B cell (primary cell): ENCODE results near the gene NR3C2. TPM values are rescaled to one million over a fixed set of nuclear protein-coding genes. Genes with fewer than 3 reads are reported as not detected.

Experiments used
- ATAC-seq: fragments of 200-7000 bp; cut with Tn5 transposase; one replicate; pipeline ENCODE4 v1.10.0; 2021; ENCODE audit warnings: low read depth, mild to moderate bottlenecking, moderate number of reproducible peaks, moderate library complexity
- CTCF ChIA-PET: fragments of 350-600 bp; sonication (Branson Sonifier 250); formaldehyde crosslinking; loops from one replicate; lab custom pipeline; 2021; ENCODE audit warnings: antibody characterized with exemption, inconsistent platforms; lab: Charles Lee
- POLR2A ChIA-PET: fragments of 350-600 bp; sonication (Branson Sonifier 250); formaldehyde crosslinking; loops from one replicate; lab custom pipeline; 2021; ENCODE audit warnings: antibody characterized with exemption; lab: Charles Lee
- DNase-seq: peaks from one replicate; pipeline ENCODE4 v3.0.0; 2013
- H2AFZ ChIP-seq: 2 replicates; pipeline ENCODE4 v1.6.1; 2012; ENCODE audit warnings: mild to moderate bottlenecking, low read depth, low read length; ENCODE audit not compliant: insufficient read depth, poor library complexity, severe bottlenecking
- H3K27ac ChIP-seq, 2 donors: 1 replicate in 1 of 2; 2 replicates in 1 of 2; pipeline ENCODE4 v1.5.1; 2012 to 2013; ENCODE audit warnings: low read length in 2 of 2, mild to moderate bottlenecking in 2 of 2, moderate library complexity in 1 of 2
- H3K27me3 ChIP-seq, 4 experiments: fragments of 200-600 bp in 1 of 4; sonication (generic) in 1 of 4; replicated peaks in 1 of 4; 1 replicate in 2 of 4; 2 replicates in 2 of 4; pipeline versions ENCODE4 v1.6.1 to v1.7.0; 2013 to 2016; ENCODE audit warnings: low read length in 3 of 4, mild to moderate bottlenecking in 2 of 4, mixed read lengths in 1 of 4, moderate library complexity in 1 of 4; ENCODE audit not compliant: insufficient read depth in 4 of 4, control insufficient read depth in 3 of 4; ENCODE audit errors: control extremely low read depth in 1 of 4
- H3K36me3 ChIP-seq, 2 experiments: replicated peaks in 1 of 2; 1 replicate in 1 of 2; 2 replicates in 1 of 2; pipeline versions ENCODE4 v1.6.1 to v1.7.1; 2013; ENCODE audit warnings: low read length in 1 of 2; ENCODE audit not compliant: insufficient read depth in 2 of 2, control insufficient read depth in 1 of 2; ENCODE audit errors: control extremely low read depth in 1 of 2, extremely low read depth in 1 of 2
- H3K4me1 ChIP-seq, 2 donors: fragments of 200-600 bp in 1 of 2; sonication (generic) in 1 of 2; 1 replicate in 1 of 2; 2 replicates in 1 of 2; pipeline versions ENCODE4 v1.5.1 to v1.6.1; 2013 to 2017; ENCODE audit warnings: low read length in 2 of 2; ENCODE audit not compliant: control insufficient read depth in 2 of 2, insufficient read depth in 2 of 2
- H3K4me2 ChIP-seq: replicated peaks from 2 replicates; pipeline ENCODE3; 2012; ENCODE audit warnings: mild to moderate bottlenecking, low read depth, low read length; ENCODE audit not compliant: poor library complexity, severe bottlenecking
- H3K4me3 ChIP-seq, 5 experiments: fragments of 200-600 bp in 1 of 5; sonication (generic) in 1 of 5; 1 replicate in 3 of 5; 2 replicates in 2 of 5; pipeline versions ENCODE4 v1.5.1 to v1.7.0; 2011 to 2016; ENCODE audit warnings: low read length in 4 of 5, mild to moderate bottlenecking in 4 of 5, low read depth in 2 of 5, control low read depth in 1 of 5, moderate library complexity in 1 of 5; ENCODE audit not compliant: insufficient read depth in 1 of 5; ENCODE audit errors: control extremely low read depth in 1 of 5, extremely low read depth in 1 of 5
- H3K79me2 ChIP-seq: fragments of 200-600 bp; sonication (generic); one replicate; pipeline ENCODE4 v1.6.0; 2016; ENCODE audit warnings: low read length; ENCODE audit not compliant: control insufficient read depth, insufficient read depth
- H3K9ac ChIP-seq: fragments of 200-600 bp; sonication (generic); 2 replicates; pipeline ENCODE4 v1.6.1; 2017; ENCODE audit warnings: mild to moderate bottlenecking, low read length, moderate library complexity
- H3K9me3 ChIP-seq, 3 donors: one replicate each; pipeline versions ENCODE4 v1.6.1 to v1.7.1; 2013; ENCODE audit warnings: low read length in 2 of 3; ENCODE audit not compliant: control insufficient read depth in 2 of 3, insufficient read depth in 1 of 3; ENCODE audit errors: control extremely low read depth in 1 of 3
- H4K20me1 ChIP-seq: 2 replicates; pipeline ENCODE4 v1.6.0; 2012; ENCODE audit warnings: mild to moderate bottlenecking, low read length; ENCODE audit not compliant: insufficient read depth, control insufficient read depth, poor library complexity, severe bottlenecking
- H3K27ac Mint-ChIP-seq: one replicate; pipeline ENCODE4 v1.8.0; 2021; ENCODE audit warnings: mixed read lengths
- H3K27me3 Mint-ChIP-seq: one replicate; pipeline ENCODE4 v1.8.0; 2021; ENCODE audit warnings: mixed read lengths
- H3K4me1 Mint-ChIP-seq: one replicate; pipeline ENCODE4 v1.8.0; 2021; ENCODE audit warnings: mixed read lengths
- H3K4me3 Mint-ChIP-seq: one replicate; pipeline ENCODE4 v1.8.0; 2021; ENCODE audit warnings: mixed read lengths
- H3K9me3 Mint-ChIP-seq: one replicate; pipeline ENCODE4 v1.8.0; 2022; ENCODE audit warnings: mixed read lengths; ENCODE audit not compliant: insufficient read depth
- EZH2 ChIP-seq: IDR thresholded peaks from 2 replicates; pipeline ENCODE4 v1.6.1; 2012; ENCODE audit warnings: borderline replicate concordance, low read depth, mild to moderate bottlenecking, moderate library complexity, low read length; ENCODE audit not compliant: insufficient read depth, poor library complexity, severe bottlenecking
- WGBS: methylation state at CpG from one replicate; pipeline ENCODE4 v1.1.5; 2013; ENCODE audit warnings: missing lambda C conversion rate; ENCODE audit not compliant: insufficient coverage; 5-methylcytosine and 5-hydroxymethylcytosine counted together
- intact Hi-C: fragments of 100-400 bp; cut with micrococcal nuclease; formaldehyde crosslinking; loops from one replicate; pipeline ENCODE4 v1.10.0; 2022
- polyA plus RNA-seq: library from polyadenylated mRNA; depleted of rRNA; stranded (reverse); fragments of >200 nt; gene quantifications from 2 replicates; pipeline ENCODE4 v1.2.3, GENCODE V29; 2012
- total RNA-seq, 2 donors: library from RNA; stranded (reverse); fragments of 120-200 nt in 1 of 2; gene quantifications; 1 replicate in 1 of 2; 2 replicates in 1 of 2; pipeline versions ENCODE4 v1.2.3 to v1.2.4, GENCODE V29; 2013 to 2022
- TF ChIP-seq, protein P1 (sequence below): fragments of 200-600 bp; IDR thresholded peaks from one replicate; pipeline ENCODE4 v1.8.0; 2022; ENCODE audit warnings: antibody characterized with exemption, mild to moderate bottlenecking

Gene NR3C2
- total and polyA plus RNA-seq, 2 donors (not counting 1 experiment from before 2014, with no cell fraction given): 6.7 to 19.3 TPM

DNA sequence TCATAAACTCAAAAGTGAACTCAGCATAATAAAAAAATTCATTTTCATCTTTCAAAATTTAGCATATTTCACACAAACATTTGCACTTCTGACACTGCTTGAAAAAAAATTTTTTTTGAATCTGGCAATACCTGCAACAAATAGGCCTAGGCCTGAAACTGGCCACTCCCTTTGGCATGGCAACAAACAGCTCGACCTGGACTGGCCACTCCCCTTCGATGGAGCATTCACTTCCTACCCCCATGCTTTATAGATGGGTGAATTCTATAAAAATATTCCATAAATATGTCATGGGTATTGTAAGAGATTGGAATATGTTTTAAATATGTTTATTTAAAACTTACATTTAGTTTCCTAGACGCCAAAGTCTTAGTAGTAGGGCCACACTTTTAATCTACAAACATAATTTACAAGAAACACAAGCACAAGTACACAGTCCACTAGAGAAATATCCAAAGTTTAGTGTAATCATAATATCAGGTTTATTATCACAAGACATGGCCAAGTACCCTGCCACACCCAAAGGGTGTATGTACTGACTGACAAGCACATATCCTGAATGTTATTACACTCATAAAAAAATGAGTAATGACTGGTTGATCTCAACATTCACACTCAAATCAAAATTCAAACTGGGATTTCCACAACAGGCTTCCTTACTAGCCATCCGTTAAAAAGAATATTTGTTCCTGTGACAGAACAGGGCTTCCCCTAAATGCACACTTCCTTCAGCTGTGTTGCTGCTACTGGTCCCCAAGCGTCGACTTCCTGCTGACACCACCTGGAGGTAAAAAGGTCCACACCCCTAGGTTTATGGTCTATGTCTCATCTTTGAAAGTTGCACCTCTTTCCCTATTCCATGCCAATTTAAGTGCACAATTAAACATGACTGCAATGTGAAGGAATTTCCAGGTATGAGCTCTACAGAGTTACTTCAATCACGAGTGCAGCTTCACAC lies 271.5 kb downstream of the NR3C2 start:
- DNase-seq (no peak), ATAC-seq (no peak)
- intact Hi-C loops: no loop called here
- Histone ChIP-seq H3K79me2 (no peaks in the 10 kb centered on the region), H3K27ac (no peak overlapping the region), H3K27me3 (no peaks in the 10 kb centered on the region), H3K9ac (no peak overlapping the region), H3K4me2 (no peak overlapping the region), H3K36me3 (no peaks in the 10 kb centered on the region), H3K9me3 (peaks cover 0 to 6% (median 1%) of the 10 kb centered on the region in 3 donors), H4K20me1 (no peaks in the 10 kb centered on the region), H2AFZ (no peak overlapping the region), H3K4me1 (no peaks in the 10 kb centered on the region), H3K4me3 (no peak overlapping the region)
- ChIA-PET CTCF (no interaction called here), POLR2A (no interaction called here)
- peaks cover 13% of the 10 kb centered on the region for H3K4me1 Mint-ChIP-seq
- H3K9me3 Mint-ChIP-seq: peaks cover 4% of the 10 kb centered on the region
- H3K27ac Mint-ChIP-seq: no peak overlapping the region
- WGBS: 43% methylated on average over 3 of the region's 7 CpGs
- H3K4me3 Mint-ChIP-seq: no peak overlapping the region
- H3K27me3 Mint-ChIP-seq: no peaks in the 10 kb centered on the region
- TF ChIP-seq, protein P1, sequence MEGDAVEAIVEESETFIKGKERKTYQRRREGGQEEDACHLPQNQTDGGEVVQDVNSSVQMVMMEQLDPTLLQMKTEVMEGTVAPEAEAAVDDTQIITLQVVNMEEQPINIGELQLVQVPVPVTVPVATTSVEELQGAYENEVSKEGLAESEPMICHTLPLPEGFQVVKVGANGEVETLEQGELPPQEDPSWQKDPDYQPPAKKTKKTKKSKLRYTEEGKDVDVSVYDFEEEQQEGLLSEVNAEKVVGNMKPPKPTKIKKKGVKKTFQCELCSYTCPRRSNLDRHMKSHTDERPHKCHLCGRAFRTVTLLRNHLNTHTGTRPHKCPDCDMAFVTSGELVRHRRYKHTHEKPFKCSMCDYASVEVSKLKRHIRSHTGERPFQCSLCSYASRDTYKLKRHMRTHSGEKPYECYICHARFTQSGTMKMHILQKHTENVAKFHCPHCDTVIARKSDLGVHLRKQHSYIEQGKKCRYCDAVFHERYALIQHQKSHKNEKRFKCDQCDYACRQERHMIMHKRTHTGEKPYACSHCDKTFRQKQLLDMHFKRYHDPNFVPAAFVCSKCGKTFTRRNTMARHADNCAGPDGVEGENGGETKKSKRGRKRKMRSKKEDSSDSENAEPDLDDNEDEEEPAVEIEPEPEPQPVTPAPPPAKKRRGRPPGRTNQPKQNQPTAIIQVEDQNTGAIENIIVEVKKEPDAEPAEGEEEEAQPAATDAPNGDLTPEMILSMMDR: no peak
- no peak for TF ChIP-seq EZH2

DNA sequence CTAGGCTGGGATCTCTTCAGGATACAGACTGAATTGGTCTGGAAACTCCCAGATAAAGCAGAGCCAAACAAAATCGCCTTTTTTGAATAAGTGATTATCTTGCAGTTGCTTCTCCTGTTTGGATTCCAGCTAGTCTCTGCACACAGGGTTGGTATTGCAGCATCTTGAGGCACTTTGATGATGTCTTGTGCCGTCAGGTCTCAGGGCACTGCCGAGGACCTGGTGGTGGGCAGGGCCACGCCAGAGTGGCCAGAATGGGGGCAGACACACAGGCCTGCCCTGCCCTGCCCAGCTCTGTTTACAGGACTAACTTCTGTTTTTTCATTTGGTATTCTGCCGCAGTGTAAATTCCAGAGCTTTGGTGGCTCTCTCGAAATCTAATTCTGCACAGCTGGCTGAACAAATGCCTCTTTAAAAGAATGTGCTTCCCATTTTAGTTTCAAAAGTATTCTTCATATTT lies 276.1 kb downstream of the NR3C2 start:
- ATAC-seq (no peak), DNase-seq (no peak)
- no peaks in the 10 kb centered on the region for H3K27me3 ChIP-seq
- no peaks in the 10 kb centered on the region for H3K9me3 ChIP-seq
- Mint-ChIP-seq H3K4me3 (no peak overlapping the region), H3K27ac (no peak overlapping the region), H3K27me3 (no peaks in the 10 kb centered on the region), H3K4me1 (peaks cover 6% of the 10 kb centered on the region), H3K9me3 (no peaks in the 10 kb centered on the region)
- no peak overlapping the region for H3K4me2 ChIP-seq
- 93% methylated on average over 5 of the region's 6 CpGs for WGBS
- no peaks in the 10 kb centered on the region for H3K4me1 ChIP-seq
- intact Hi-C loops: no loop called here
- no peak overlapping the region for H3K9ac ChIP-seq
- H3K27ac ChIP-seq: no peak overlapping the region
- no peaks in the 10 kb centered on the region for H3K79me2 ChIP-seq
- no peaks in the 10 kb centered on the region for H4K20me1 ChIP-seq
- no peak overlapping the region for H3K4me3 ChIP-seq
- CTCF ChIA-PET: no interaction called here
- TF ChIP-seq EZH2: no peak
- TF ChIP-seq, protein P1: no peak
- POLR2A ChIA-PET: no interaction called here
- H2AFZ ChIP-seq: no peak overlapping the region
- H3K36me3 ChIP-seq: no peaks in the 10 kb centered on the region
